GM23338 (cell line): ENCODE results near the gene LSM12. TPM values are rescaled to one million over a fixed set of nuclear protein-coding genes. Genes with fewer than 3 reads are reported as not detected.

ENCODE experiments used
- ATAC-seq: fragments of 200-7000 bp; cut with Tn5 transposase; 3 replicates; pipeline ENCODE4 v1.9.1; 2020
- DNase-seq: peaks from one replicate; pipeline ENCODE4 v3.0.0-alpha.2; 2015; ENCODE audit warnings: low spot score
- H2AFZ ChIP-seq: fragments of 200-600 bp; sonication (generic); 2 replicates; pipeline ENCODE4 v1.8.0; 2016; ENCODE audit warnings: antibody characterized with exemption, mild to moderate bottlenecking, moderate library complexity
- H3F3A ChIP-seq: fragments of 200-600 bp; sonication (generic); replicated peaks from 2 replicates; pipeline ENCODE4 v1.8.0; 2017; ENCODE audit warnings: antibody characterized with exemption, mixed run types, low read depth
- H3K27ac ChIP-seq: fragments of 200-600 bp; sonication (generic); 2 replicates; pipeline ENCODE4 v1.6.1; 2016; ENCODE audit warnings: low read depth
- H3K27me3 ChIP-seq: fragments of 200-600 bp; sonication (generic); 2 replicates; pipeline ENCODE4 v1.8.0; 2016; ENCODE audit warnings: mild to moderate bottlenecking, mixed run types, moderate library complexity; ENCODE audit not compliant: insufficient read depth
- H3K36me3 ChIP-seq: fragments of 200-600 bp; sonication (generic); 2 replicates; pipeline ENCODE4 v1.8.0; 2016; ENCODE audit warnings: mild to moderate bottlenecking; ENCODE audit not compliant: insufficient read depth
- H3K4me1 ChIP-seq: fragments of 200-600 bp; sonication (generic); 2 replicates; pipeline ENCODE4 v1.8.0; 2016; ENCODE audit warnings: mild to moderate bottlenecking, moderate library complexity; ENCODE audit not compliant: insufficient read depth
- H3K4me2 ChIP-seq: fragments of 200-600 bp; sonication (generic); 2 replicates; pipeline ENCODE4 v1.7.1; 2017; ENCODE audit warnings: mixed run types
- H3K4me3 ChIP-seq: fragments of 200-600 bp; sonication (generic); 2 replicates; pipeline ENCODE4 v1.6.1; 2016; ENCODE audit warnings: mixed run types
- H3K79me2 ChIP-seq: fragments of 200-600 bp; sonication (generic); replicated peaks from 2 replicates; pipeline ENCODE4 v1.8.0; 2017; ENCODE audit warnings: mild to moderate bottlenecking; ENCODE audit not compliant: insufficient read depth
- H3K9me2 ChIP-seq: fragments of 200-600 bp; sonication (generic); 2 replicates; pipeline ENCODE4 v1.8.0; 2017; ENCODE audit not compliant: insufficient read depth
- H4K20me1 ChIP-seq: fragments of 200-600 bp; sonication (generic); replicated peaks from 2 replicates; pipeline ENCODE4 v1.8.0; 2017; ENCODE audit warnings: mild to moderate bottlenecking; ENCODE audit not compliant: insufficient read depth
- H3K27ac Mint-ChIP-seq: 2 replicates; pipeline ENCODE4 v1.8.0; 2020; ENCODE audit warnings: inconsistent platforms, mild to moderate bottlenecking, moderate library complexity, mixed read lengths
- H3K27me3 Mint-ChIP-seq: 3 replicates; pipeline ENCODE4 v1.8.0; 2022; ENCODE audit warnings: low read depth, mild to moderate bottlenecking, moderate library complexity, mixed read lengths, inconsistent platforms; ENCODE audit not compliant: insufficient read depth, poor library complexity
- H3K36me3 Mint-ChIP-seq: 3 replicates; pipeline ENCODE4 v1.8.0; 2021; ENCODE audit warnings: low read depth, mild to moderate bottlenecking, inconsistent platforms, moderate library complexity, mixed read lengths
- H3K4me1 Mint-ChIP-seq: 3 replicates; pipeline ENCODE4 v1.8.0; 2020; ENCODE audit warnings: mild to moderate bottlenecking, inconsistent platforms, mixed read lengths
- H3K4me3 Mint-ChIP-seq: 3 replicates; pipeline ENCODE4 v1.8.0; 2021; ENCODE audit warnings: moderate library complexity, mild to moderate bottlenecking, inconsistent platforms, mixed read lengths
- H3K9me3 Mint-ChIP-seq: 3 replicates; pipeline ENCODE4 v1.8.0; 2020; ENCODE audit warnings: moderate library complexity, mild to moderate bottlenecking, inconsistent platforms, mixed read lengths
- EZH2 ChIP-seq: fragments of 200-600 bp; sonication (generic); IDR thresholded peaks from one replicate; pipeline ENCODE4 v1.8.0; 2017; ENCODE audit warnings: antibody characterized with exemption, mild to moderate bottlenecking, low read depth; ENCODE audit not compliant: unreplicated experiment
- STAT1 ChIP-seq: IDR thresholded peaks from one replicate; pipeline ENCODE4 v1.6.1; 2016; ENCODE audit warnings: antibody characterized with exemption; ENCODE audit not compliant: unreplicated experiment
- ZNF114 ChIP-seq: fragments of 250-450 bp; sonication (Bioruptor Pico); IDR thresholded peaks from 2 replicates; pipeline ENCODE4 v1.5.0; 2020; ENCODE audit warnings: mild to moderate bottlenecking, moderate library complexity
- polyA plus RNA-seq: library from polyadenylated mRNA; unstranded; fragments of >200 nt; fragmentation: Nextera tagmentation; extraction: Ambion mirVana; gene quantifications from 2 replicates; pipeline ENCODE4 v1.2.1, GENCODE V29; 2016
- total RNA-seq: library from RNA; depleted of rRNA; stranded (reverse); fragments of >200 nt; shearing (Covaris generic); gene quantifications from 2 replicates; pipeline ENCODE4 v1.2.3, GENCODE V29; 2014
- TF ChIP-seq, protein P1 (sequence below), 2 experiments: fragments of 200-600 bp in 1 of 2; sonication (generic) in 1 of 2; conservative IDR thresholded peaks; 2 replicates each; pipeline versions ENCODE4 v1.5.1 to v1.6.1; 2016 to 2017; ENCODE audit warnings: antibody characterized with exemption in 2 of 2, low read depth in 2 of 2, mild to moderate bottlenecking in 2 of 2, moderate library complexity in 1 of 2

LSM12 gene
- total and polyA plus RNA-seq, 2 experiments from 2014 or later, result 72.7 to 241 TPM

DNA sequence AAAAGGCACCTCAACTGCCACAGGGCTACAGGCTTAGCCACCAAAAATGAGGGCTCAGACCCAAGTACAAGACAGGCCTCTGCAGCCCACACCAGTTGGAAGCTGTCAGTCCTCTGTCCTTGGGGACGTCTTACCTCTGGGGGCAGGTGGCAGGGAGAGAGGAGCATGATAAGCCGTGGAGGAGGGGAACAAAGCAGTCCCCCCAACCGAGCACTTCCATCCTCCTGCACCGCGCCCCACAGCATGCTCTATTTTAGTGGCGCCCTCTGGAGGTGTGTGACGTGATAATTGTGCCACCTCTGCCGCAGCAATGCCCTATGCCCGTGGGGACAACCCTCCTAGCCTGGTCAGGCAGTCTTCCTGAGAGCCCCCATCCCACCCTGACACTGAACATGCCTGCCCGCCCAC, 17.7 kb upstream of the LSM12 start:
- Histone ChIP-seq H3K4me1 (peaks cover 16% of the 10 kb centered on the region), H3K27ac (no peak overlapping the region), H3K36me3 (no peaks in the 10 kb centered on the region; the same call in 1 of the 2 replicates), H3K4me3 (no peak overlapping the region), H2AFZ (no peak overlapping the region), H3F3A (0 out of 2 replicates have a peak, but pooled peaks cover 13% of the 10 kb centered on the region), H3K79me2 (no peaks in the 10 kb centered on the region), H3K4me2 (no peak overlapping the region), H3K9me2 (no peaks in the 10 kb centered on the region), H3K27me3 (no peaks in the 10 kb centered on the region), H4K20me1 (no peaks in the 10 kb centered on the region; the same call in 1 of the 2 replicates)
- Mint-ChIP-seq H3K27ac (no peak overlapping the region; the same call in 1 of the 2 replicates), H3K9me3 (no peaks in the 10 kb centered on the region; the same call in 2 of the 3 replicates), H3K36me3 (peaks cover 56% of the 10 kb centered on the region), H3K4me1 (peaks cover 47% of the 10 kb centered on the region), H3K27me3 (peaks cover 29% of the 10 kb centered on the region), H3K4me3 (no peak overlapping the region)
- peak; percentile 86 for DNase-seq
- ATAC-seq, result peak; percentile 57
- TF ChIP-seq STAT1 (no peak), EZH2 (no peak)
- TF ChIP-seq, protein P1, sequence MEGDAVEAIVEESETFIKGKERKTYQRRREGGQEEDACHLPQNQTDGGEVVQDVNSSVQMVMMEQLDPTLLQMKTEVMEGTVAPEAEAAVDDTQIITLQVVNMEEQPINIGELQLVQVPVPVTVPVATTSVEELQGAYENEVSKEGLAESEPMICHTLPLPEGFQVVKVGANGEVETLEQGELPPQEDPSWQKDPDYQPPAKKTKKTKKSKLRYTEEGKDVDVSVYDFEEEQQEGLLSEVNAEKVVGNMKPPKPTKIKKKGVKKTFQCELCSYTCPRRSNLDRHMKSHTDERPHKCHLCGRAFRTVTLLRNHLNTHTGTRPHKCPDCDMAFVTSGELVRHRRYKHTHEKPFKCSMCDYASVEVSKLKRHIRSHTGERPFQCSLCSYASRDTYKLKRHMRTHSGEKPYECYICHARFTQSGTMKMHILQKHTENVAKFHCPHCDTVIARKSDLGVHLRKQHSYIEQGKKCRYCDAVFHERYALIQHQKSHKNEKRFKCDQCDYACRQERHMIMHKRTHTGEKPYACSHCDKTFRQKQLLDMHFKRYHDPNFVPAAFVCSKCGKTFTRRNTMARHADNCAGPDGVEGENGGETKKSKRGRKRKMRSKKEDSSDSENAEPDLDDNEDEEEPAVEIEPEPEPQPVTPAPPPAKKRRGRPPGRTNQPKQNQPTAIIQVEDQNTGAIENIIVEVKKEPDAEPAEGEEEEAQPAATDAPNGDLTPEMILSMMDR (conservative IDR thresholded peaks at IDR 0.05; ENCODE audit: low read depth in 2 of 2), result peak; percentile 62 to 83

DNA sequence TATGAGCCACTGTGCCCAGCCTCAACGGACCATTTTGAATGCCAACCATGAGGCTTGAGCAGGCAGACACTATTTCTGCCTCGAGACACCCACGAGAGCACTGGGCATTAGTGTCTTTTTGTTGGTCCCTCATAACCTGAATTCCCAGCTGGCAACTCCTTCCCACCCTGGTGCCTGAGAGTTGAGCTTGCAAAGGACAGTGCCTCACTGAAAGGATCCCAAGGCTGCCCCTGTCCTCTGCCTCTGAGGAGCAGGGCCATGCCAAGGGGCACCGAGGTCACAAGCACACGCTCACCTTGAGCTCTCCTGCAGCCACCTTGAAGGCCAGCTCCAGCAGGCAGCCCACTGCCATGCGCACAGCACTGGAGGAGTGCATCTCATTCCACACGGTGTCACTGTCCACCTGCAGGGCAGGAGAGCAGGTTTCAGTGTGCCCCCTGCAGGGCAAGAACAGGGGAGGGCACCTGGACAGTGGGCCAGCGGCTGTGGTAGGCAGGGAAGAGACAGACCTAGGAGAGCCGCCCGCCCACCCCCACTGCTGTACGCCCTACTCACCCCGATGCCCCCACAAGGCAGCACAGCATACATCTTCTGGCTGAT, 16.9 kb upstream of the LSM12 start:
- no peaks in the 10 kb centered on the region for H3K9me2 ChIP-seq
- H3K4me2 ChIP-seq, result no peak overlapping the region
- ATAC-seq (no peak; the same call in 2 of the 3 replicates), DNase-seq (no peak)
- H3K36me3 ChIP-seq, result no peaks in the 10 kb centered on the region; the same call in 1 of the 2 replicates
- peaks cover 16% of the 10 kb centered on the region for H3K4me1 ChIP-seq
- H3K4me1 Mint-ChIP-seq, result peaks cover 42% of the 10 kb centered on the region
- no peak overlapping the region for H3K27ac Mint-ChIP-seq
- peaks cover 58% of the 10 kb centered on the region for H3K36me3 Mint-ChIP-seq
- H3F3A ChIP-seq, result 0 out of 2 replicates have a peak, but pooled peaks cover 13% of the 10 kb centered on the region
- no peaks in the 10 kb centered on the region; the same call in 2 of the 3 replicates for H3K9me3 Mint-ChIP-seq
- TF ChIP-seq, protein P1 (conservative IDR thresholded peaks at IDR 0.05; ENCODE audit: low read depth in 2 of 2), result peak in 1 of 2 experiments; percentile 76; a peak in 3 of 4 replicates
- TF ChIP-seq ZNF114, result no peak
- H3K27me3 Mint-ChIP-seq, result peaks cover 29% of the 10 kb centered on the region
- no peak overlapping the region for H3K4me3 ChIP-seq
- no peaks in the 10 kb centered on the region for H3K79me2 ChIP-seq
- no peaks in the 10 kb centered on the region for H3K27me3 ChIP-seq
- H2AFZ ChIP-seq, result no peak overlapping the region
- H3K27ac ChIP-seq, result no peak overlapping the region
- H3K4me3 Mint-ChIP-seq, result no peak overlapping the region
- no peaks in the 10 kb centered on the region; the same call in 1 of the 2 replicates for H4K20me1 ChIP-seq
